ENCODE measurements around the gene TF. TPM values are rescaled to one million over a fixed set of nuclear protein-coding genes. Genes with fewer than 3 reads are reported as not detected.

The TF gene
- polyA plus RNA-seq, 1 of the 3 experiments (the other 2 are of a cell fraction), result 0.08 TPM

DNA sequence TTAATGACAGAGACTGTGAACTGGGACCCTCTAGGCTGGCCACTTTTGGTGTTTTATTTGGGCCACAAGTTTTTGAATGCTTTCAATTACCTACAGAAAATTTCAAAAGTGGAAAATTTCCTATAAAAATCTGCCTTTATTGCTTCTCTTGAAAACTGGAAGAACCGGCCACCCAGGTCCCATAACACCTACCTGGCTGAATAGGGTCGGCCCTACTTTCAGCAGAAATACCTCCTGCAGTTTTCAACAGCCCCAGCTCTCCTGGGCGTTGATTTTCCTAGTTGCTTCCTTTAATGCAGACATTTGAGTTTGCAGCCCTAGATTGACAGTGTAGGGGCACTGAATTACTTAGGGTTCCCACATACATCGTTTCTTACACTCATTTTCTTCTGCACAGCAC, 58.7 kb downstream of the TF start (continued):
- TF ChIP-seq, protein P1, sequence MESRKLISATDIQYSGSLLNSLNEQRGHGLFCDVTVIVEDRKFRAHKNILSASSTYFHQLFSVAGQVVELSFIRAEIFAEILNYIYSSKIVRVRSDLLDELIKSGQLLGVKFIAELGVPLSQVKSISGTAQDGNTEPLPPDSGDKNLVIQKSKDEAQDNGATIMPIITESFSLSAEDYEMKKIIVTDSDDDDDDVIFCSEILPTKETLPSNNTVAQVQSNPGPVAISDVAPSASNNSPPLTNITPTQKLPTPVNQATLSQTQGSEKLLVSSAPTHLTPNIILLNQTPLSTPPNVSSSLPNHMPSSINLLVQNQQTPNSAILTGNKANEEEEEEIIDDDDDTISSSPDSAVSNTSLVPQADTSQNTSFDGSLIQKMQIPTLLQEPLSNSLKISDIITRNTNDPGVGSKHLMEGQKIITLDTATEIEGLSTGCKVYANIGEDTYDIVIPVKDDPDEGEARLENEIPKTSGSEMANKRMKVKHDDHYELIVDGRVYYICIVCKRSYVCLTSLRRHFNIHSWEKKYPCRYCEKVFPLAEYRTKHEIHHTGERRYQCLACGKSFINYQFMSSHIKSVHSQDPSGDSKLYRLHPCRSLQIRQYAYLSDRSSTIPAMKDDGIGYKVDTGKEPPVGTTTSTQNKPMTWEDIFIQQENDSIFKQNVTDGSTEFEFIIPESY (IDR thresholded peaks at IDR 0.05; ENCODE audit: borderline replicate concordance, low read depth), result no peak
- no peak for TF ChIP-seq SMC3 (IDR thresholded peaks at IDR 0.05; ENCODE audit: low read depth, low read length)

DNA sequence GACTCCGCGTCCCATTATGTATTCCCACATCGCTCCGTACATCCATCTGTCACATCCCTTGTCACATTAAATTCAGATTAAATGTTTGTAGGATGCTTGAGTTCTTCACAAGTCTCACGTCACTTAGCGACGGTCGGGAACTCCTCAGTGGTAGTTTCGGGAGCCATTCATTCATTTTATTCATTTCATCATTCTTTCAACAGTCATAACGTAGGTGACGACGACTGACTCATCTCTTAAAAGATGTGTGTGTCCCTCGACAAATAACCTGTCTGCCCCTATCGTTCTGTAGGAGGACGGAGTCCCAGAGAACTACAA, 59.1 kb downstream of the TF start:
- H4K20me1 ChIP-seq (ENCODE audit: insufficient read depth), result no peaks in the 10 kb centered on the region
- peaks cover 0 to 6% of the 10 kb centered on the region in 2 experiments; a peak in 2 of 4 replicates for H3K4me1 ChIP-seq (ENCODE audit: control insufficient read depth in 1 of 2, insufficient read depth in 2 of 2, low read depth in 1 of 2, low read length in 1 of 2)
- H2AFZ ChIP-seq (ENCODE audit: low read depth), result peak overlapping the region; percentile 97
- CTCF ChIA-PET, result no interaction called here
- no peaks in the 10 kb centered on the region for H3K27me3 ChIP-seq (ENCODE audit: insufficient read depth)
- no peak overlapping the region for H3K27ac ChIP-seq (ENCODE audit: low read depth in 2 of 2, low read length in 1 of 2)
- peak overlapping the region; percentile 78 for H3K4me2 ChIP-seq
- TF ChIP-seq, protein P2, sequence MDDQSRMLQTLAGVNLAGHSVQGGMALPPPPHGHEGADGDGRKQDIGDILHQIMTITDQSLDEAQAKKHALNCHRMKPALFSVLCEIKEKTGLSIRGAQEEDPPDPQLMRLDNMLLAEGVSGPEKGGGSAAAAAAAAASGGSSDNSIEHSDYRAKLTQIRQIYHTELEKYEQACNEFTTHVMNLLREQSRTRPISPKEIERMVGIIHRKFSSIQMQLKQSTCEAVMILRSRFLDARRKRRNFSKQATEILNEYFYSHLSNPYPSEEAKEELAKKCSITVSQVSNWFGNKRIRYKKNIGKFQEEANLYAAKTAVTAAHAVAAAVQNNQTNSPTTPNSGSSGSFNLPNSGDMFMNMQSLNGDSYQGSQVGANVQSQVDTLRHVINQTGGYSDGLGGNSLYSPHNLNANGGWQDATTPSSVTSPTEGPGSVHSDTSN (IDR thresholded peaks at IDR 0.05), result no peak
- TF ChIP-seq YY1 (IDR thresholded peaks at IDR 0.05; ENCODE audit: low read depth), result no peak
- TF ChIP-seq, protein P1 (IDR thresholded peaks at IDR 0.05; ENCODE audit: borderline replicate concordance, low read depth), result no peak
- no peak for TF ChIP-seq FOSL2 (IDR thresholded peaks at IDR 0.05; ENCODE audit: borderline replicate concordance, low read depth)
- no peak for TF ChIP-seq EZH2phosphoT487 (IDR thresholded peaks at IDR 0.05; ENCODE audit: borderline replicate concordance, low read depth)
- TF ChIP-seq SMC3 (IDR thresholded peaks at IDR 0.05; ENCODE audit: low read depth, low read length), result no peak
- no peak for TF ChIP-seq CHD2 (IDR thresholded peaks at IDR 0.05; ENCODE audit: low read length, partially characterized antibody)
- no peak for TF ChIP-seq SIN3A (IDR thresholded peaks at IDR 0.05; ENCODE audit: borderline replicate concordance, low read depth, low read length)
- TF ChIP-seq FOXJ3 (CRISPR knock-in tag; IDR thresholded peaks at IDR 0.05), result no peak
- TF ChIP-seq RAD21 (IDR thresholded peaks at IDR 0.05; ENCODE audit: low read length), result no peak
- TF ChIP-seq, protein P3, sequence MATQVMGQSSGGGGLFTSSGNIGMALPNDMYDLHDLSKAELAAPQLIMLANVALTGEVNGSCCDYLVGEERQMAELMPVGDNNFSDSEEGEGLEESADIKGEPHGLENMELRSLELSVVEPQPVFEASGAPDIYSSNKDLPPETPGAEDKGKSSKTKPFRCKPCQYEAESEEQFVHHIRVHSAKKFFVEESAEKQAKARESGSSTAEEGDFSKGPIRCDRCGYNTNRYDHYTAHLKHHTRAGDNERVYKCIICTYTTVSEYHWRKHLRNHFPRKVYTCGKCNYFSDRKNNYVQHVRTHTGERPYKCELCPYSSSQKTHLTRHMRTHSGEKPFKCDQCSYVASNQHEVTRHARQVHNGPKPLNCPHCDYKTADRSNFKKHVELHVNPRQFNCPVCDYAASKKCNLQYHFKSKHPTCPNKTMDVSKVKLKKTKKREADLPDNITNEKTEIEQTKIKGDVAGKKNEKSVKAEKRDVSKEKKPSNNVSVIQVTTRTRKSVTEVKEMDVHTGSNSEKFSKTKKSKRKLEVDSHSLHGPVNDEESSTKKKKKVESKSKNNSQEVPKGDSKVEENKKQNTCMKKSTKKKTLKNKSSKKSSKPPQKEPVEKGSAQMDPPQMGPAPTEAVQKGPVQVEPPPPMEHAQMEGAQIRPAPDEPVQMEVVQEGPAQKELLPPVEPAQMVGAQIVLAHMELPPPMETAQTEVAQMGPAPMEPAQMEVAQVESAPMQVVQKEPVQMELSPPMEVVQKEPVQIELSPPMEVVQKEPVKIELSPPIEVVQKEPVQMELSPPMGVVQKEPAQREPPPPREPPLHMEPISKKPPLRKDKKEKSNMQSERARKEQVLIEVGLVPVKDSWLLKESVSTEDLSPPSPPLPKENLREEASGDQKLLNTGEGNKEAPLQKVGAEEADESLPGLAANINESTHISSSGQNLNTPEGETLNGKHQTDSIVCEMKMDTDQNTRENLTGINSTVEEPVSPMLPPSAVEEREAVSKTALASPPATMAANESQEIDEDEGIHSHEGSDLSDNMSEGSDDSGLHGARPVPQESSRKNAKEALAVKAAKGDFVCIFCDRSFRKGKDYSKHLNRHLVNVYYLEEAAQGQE (IDR thresholded peaks at IDR 0.05; ENCODE audit: low read depth, low read length), result no peak
- TF ChIP-seq MXI1 (IDR thresholded peaks at IDR 0.05; ENCODE audit: low read depth, low read length), result no peak
- TF ChIP-seq ELF1 (IDR thresholded peaks at IDR 0.05), result no peak
- no peak for TF ChIP-seq EP300 (IDR thresholded peaks at IDR 0.05; ENCODE audit: borderline replicate concordance in 1 of 2, low read depth in 1 of 2, low read length in 1 of 2)
- no peak for TF ChIP-seq RXRA (IDR thresholded peaks at IDR 0.05; ENCODE audit: borderline replicate concordance, low read depth)
- TF ChIP-seq, protein P4, sequence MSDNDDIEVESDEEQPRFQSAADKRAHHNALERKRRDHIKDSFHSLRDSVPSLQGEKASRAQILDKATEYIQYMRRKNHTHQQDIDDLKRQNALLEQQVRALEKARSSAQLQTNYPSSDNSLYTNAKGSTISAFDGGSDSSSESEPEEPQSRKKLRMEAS (IDR thresholded peaks at IDR 0.05; ENCODE audit: low read depth), result no peak
- no peak overlapping the region for H3K9ac ChIP-seq
- H3K36me3 ChIP-seq (replicated peaks in 1 of 2; ENCODE audit: control insufficient read depth in 1 of 2, insufficient read depth in 2 of 2, low read length in 1 of 2), result peaks cover 19 to 24% of the 10 kb centered on the region in 2 experiments
- H3K4me3 ChIP-seq (ENCODE audit: low read depth in 2 of 2, low read length in 1 of 2), result peak overlapping the region; percentile 83 to 93
- no peaks in the 10 kb centered on the region for H3K9me3 ChIP-seq
- POLR2A ChIA-PET, result no interaction called here
- peaks cover 17% of the 10 kb centered on the region for H3K79me2 ChIP-seq (ENCODE audit: insufficient read depth)
- WGBS (ENCODE audit: low lambda C conversion rate), result 12% methylated on average over 15 of the region's 15 CpGs
- DNase-seq, result peak; percentile 22
- H3F3A ChIP-seq (replicated peaks; ENCODE audit: insufficient read depth), result peaks cover 4% of the 10 kb centered on the region
- no peaks in the 10 kb centered on the region for H3K9me2 ChIP-seq
